ENCODE measurements around the gene GNAI1. TPM values are rescaled to one million over a fixed set of nuclear protein-coding genes. Genes with fewer than 3 reads are reported as not detected.

Gene GNAI1
- total RNA-seq, 1 experiment from 2014 or later, result 19.8 TPM

DNA sequence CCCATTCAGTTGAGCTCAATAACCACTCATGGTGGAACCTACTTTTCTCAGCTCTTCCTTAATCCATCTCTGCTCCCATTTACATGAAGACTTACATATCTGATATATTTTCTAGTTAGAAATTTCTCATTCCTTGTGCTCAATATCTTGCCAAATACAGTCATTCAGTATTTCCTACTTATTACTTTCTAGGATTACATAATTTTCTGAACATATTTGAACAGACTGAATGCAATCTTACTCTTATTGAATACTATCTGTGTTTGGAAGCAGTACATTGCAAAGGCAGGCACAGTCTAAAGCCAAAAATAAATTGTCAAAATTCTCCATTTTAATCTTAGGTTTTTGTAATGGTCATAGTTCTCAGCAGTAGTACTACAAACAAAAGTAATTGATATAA, 126.0 kb downstream of the GNAI1 start:
- CTCF ChIA-PET, result no interaction called here
- Histone ChIP-seq H3K36me3 (ENCODE audit: insufficient read depth, low read length, poor library complexity, severe bottlenecking) (no peaks in the 10 kb centered on the region), H3K27me3 (replicated peaks; ENCODE audit: insufficient read depth, low read depth, low read length, poor library complexity) (no peaks in the 10 kb centered on the region), H3K4me3 (ENCODE audit: low read depth, low read length, poor library complexity, severe bottlenecking) (no peak overlapping the region), H3K9me3 (ENCODE audit: low read depth, low read length, poor library complexity, severe bottlenecking) (no peaks in the 10 kb centered on the region), H3K27ac (ENCODE audit: low read depth, low read length, poor library complexity, severe bottlenecking) (no peak overlapping the region), H3K4me1 (ENCODE audit: insufficient read depth, low read length, poor library complexity, severe bottlenecking) (peaks cover 9% of the 10 kb centered on the region)
- no peak for DNase-seq (ENCODE audit: low spot score)
- intact Hi-C loops (cut with micrococcal nuclease; ENCODE audit: unreplicated experiment), result no loop called here
- POLR2A ChIA-PET (ENCODE audit: low non-redundant PET), result no interaction called here
- no TSS peak for BruUV-seq (replicated peaks)
- TF ChIP-seq EZH2 (IDR thresholded peaks at IDR 0.05; ENCODE audit: borderline replicate concordance, low read depth, low read length, poor library complexity, severe bottlenecking), result no peak
- no peak for TF ChIP-seq CTCF (conservative IDR thresholded peaks at IDR 0.05; ENCODE audit: low read depth, low read length)

DNA sequence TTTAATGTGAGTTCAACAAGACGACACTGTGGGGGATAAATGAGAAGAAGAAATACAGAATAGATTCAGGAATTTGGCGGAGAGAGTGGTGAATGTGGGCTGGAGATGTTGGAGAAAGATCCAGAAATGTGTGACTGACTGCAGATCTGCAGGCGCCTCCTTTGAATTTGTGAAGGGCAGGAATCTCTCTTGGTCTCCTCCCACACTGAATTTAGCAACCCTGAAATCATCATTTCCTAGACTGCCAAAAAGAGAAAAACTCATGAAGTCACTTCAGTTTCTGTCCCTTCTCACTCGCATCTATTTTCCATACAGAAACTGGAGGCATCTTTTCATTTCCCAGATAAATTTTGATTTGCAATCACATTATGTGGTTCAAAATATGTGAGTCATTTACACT, 128.7 kb downstream of the GNAI1 start:
- Histone ChIP-seq H3K27me3 (replicated peaks; ENCODE audit: insufficient read depth, low read depth, low read length, poor library complexity) (no peaks in the 10 kb centered on the region), H3K36me3 (ENCODE audit: insufficient read depth, low read length, poor library complexity, severe bottlenecking) (no peaks in the 10 kb centered on the region), H3K9me3 (ENCODE audit: low read depth, low read length, poor library complexity, severe bottlenecking) (no peaks in the 10 kb centered on the region), H3K4me3 (ENCODE audit: low read depth, low read length, poor library complexity, severe bottlenecking) (no peak overlapping the region), H3K4me1 (ENCODE audit: insufficient read depth, low read length, poor library complexity, severe bottlenecking) (no peaks in the 10 kb centered on the region), H3K27ac (ENCODE audit: low read depth, low read length, poor library complexity, severe bottlenecking) (no peak overlapping the region)
- CTCF ChIA-PET, result no interaction called here
- TF ChIP-seq EZH2 (IDR thresholded peaks at IDR 0.05; ENCODE audit: borderline replicate concordance, low read depth, low read length, poor library complexity, severe bottlenecking) (no peak), CTCF (conservative IDR thresholded peaks at IDR 0.05; ENCODE audit: low read depth, low read length) (no peak)
- POLR2A ChIA-PET (ENCODE audit: low non-redundant PET), result no interaction called here
- no peak for DNase-seq (ENCODE audit: low spot score)
- no TSS peak for BruUV-seq (replicated peaks)
- intact Hi-C loops (cut with micrococcal nuclease; ENCODE audit: unreplicated experiment), result no loop called here

DNA sequence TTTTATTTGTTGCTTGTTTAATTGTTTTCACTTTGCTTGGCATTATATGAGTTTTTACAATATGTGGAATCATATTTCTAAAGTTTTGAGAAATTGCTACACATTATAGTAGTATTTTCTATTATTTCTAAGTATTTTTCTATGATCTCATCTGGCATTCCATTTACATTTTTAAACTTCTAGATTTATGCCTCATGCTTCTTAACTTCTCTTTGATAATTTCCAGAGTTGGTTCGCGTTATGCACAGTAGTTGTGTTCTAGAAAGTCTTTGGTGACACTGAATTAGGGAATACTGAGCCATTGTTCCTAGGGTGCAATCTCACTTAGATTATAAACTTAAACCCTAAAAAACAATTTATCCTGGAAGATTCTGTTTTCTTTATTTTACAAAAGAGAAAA, 129.2 kb downstream of the GNAI1 start:
- no peak overlapping the region for H3K27ac ChIP-seq (ENCODE audit: low read depth, low read length, poor library complexity, severe bottlenecking)
- TF ChIP-seq CTCF (conservative IDR thresholded peaks at IDR 0.05; ENCODE audit: low read depth, low read length) (no peak), EZH2 (IDR thresholded peaks at IDR 0.05; ENCODE audit: borderline replicate concordance, low read depth, low read length, poor library complexity, severe bottlenecking) (no peak)
- POLR2A ChIA-PET (ENCODE audit: low non-redundant PET), result no interaction called here

More for the DNA sequence above, 129.2 kb downstream of the GNAI1 start:
- Histone ChIP-seq H3K4me1 (ENCODE audit: insufficient read depth, low read length, poor library complexity, severe bottlenecking) (no peaks in the 10 kb centered on the region), H3K4me3 (ENCODE audit: low read depth, low read length, poor library complexity, severe bottlenecking) (no peak overlapping the region), H3K27me3 (replicated peaks; ENCODE audit: insufficient read depth, low read depth, low read length, poor library complexity) (no peaks in the 10 kb centered on the region), H3K9me3 (ENCODE audit: low read depth, low read length, poor library complexity, severe bottlenecking) (no peaks in the 10 kb centered on the region), H3K36me3 (ENCODE audit: insufficient read depth, low read length, poor library complexity, severe bottlenecking) (no peaks in the 10 kb centered on the region)
- no TSS peak for BruUV-seq (replicated peaks)
- CTCF ChIA-PET, result no interaction called here
- no peak for DNase-seq (ENCODE audit: low spot score)
- intact Hi-C loops (cut with micrococcal nuclease; ENCODE audit: unreplicated experiment), result no loop called here

All from A673 (cell line).